ENCODE measurements around the gene U2AF2.

GRCh38 chr19:55647732-55648584, 6.9 kb upstream of the U2AF2 start, which contains the start of gene CCDC106:
- TF ChIP-seq CTCF (IDR thresholded peaks at IDR 0.05) (no peak), POLR2A (IDR thresholded peaks at IDR 0.05) (no peak)
